Activated B cell treated with CpG ODN at 0.5 μM for 24 hours (primary cell): Measurements from ENCODE around the gene TMEM141. TPM values are rescaled to one million over a fixed set of nuclear protein-coding genes. Genes with fewer than 3 reads are reported as not detected.

ENCODE experiments used
- ATAC-seq: fragments of 200-7000 bp; cut with Tn5 transposase; one replicate; pipeline ENCODE4 v1.10.0; 2021; ENCODE audit warnings: low read depth, mild to moderate bottlenecking, moderate library complexity
- CTCF ChIA-PET: fragments of 350-600 bp; sonication (Branson Sonifier 250); formaldehyde crosslinking; loops from one replicate; lab custom pipeline; 2021; ENCODE audit warnings: antibody characterized with exemption; lab: Charles Lee
- POLR2A ChIA-PET: fragments of 350-600 bp; sonication (Branson Sonifier 250); formaldehyde crosslinking; loops from one replicate; lab custom pipeline; 2021; ENCODE audit warnings: antibody characterized with exemption; lab: Charles Lee
- DNase-seq: peaks from one replicate; pipeline ENCODE4 v3.0.0; 2022
- H3K27ac Mint-ChIP-seq: one replicate; pipeline ENCODE4 v1.8.0; 2020; ENCODE audit warnings: mixed read lengths
- H3K27me3 Mint-ChIP-seq: one replicate; pipeline ENCODE4 v1.8.0; 2021; ENCODE audit warnings: mixed read lengths
- H3K36me3 Mint-ChIP-seq: one replicate; pipeline ENCODE4 v1.8.0; 2021; ENCODE audit warnings: low read depth, mixed read lengths
- H3K4me1 Mint-ChIP-seq: one replicate; pipeline ENCODE4 v1.8.0; 2021; ENCODE audit warnings: mixed read lengths
- H3K4me3 Mint-ChIP-seq: one replicate; pipeline ENCODE4 v1.8.0; 2020; ENCODE audit warnings: mild to moderate bottlenecking, mixed read lengths
- H3K9me3 Mint-ChIP-seq: one replicate; pipeline ENCODE4 v1.8.0; 2020; ENCODE audit warnings: mixed read lengths
- intact Hi-C: fragments of 100-400 bp; cut with micrococcal nuclease; formaldehyde crosslinking; loops from one replicate; pipeline ENCODE4 v1.15.1; 2024
- total RNA-seq: library from RNA; stranded (reverse); gene quantifications from 2 replicates; pipeline ENCODE4 v1.2.3, GENCODE V29; 2022
- TF ChIP-seq, protein P1 (sequence below): fragments of 200-600 bp; IDR thresholded peaks from one replicate; pipeline ENCODE4 v1.8.0; 2022; ENCODE audit warnings: antibody characterized with exemption, mild to moderate bottlenecking

The TMEM141 gene
- total RNA-seq, 1 donor from 2014 or later: 34.9 TPM

GRCh38 chr9:136807281-136808074 lies 16.3 kb downstream of the TMEM141 start, which contains the start of gene RABL6:
Gene RABL6 (plus strand): TSS chr9:136807948. CDS start chr9:136808197, 249 bp downstream.
- peaks cover 22% of the 10 kb centered on the region for H3K36me3 Mint-ChIP-seq
- peaks cover 31% of the 10 kb centered on the region for H3K4me1 Mint-ChIP-seq
- H3K4me3 Mint-ChIP-seq: peak within 1 kb of the TSS; percentile 88
- no peaks in the 10 kb centered on the region for H3K27me3 Mint-ChIP-seq
- peak; percentile 87 for ATAC-seq
- ChIA-PET CTCF (interaction anchor here (4.0 kb wide), 1 partner anchor 35 kb away, joined by 17 read pairs; the partner anchor contains the start of gene AJM1), POLR2A (interaction anchor here (0.6 to 2.0 kb wide), 18 partner anchors 9 to 415 kb away, joined by 3 to 11 read pairs (median 4); partner anchors contain the start of genes AJM1, CCDC183, EDF1 and MAN1B1)
- H3K27ac Mint-ChIP-seq: peak within 1 kb of the TSS; percentile 87
- H3K9me3 Mint-ChIP-seq: no peaks in the 10 kb centered on the region
- TF ChIP-seq, protein P1, sequence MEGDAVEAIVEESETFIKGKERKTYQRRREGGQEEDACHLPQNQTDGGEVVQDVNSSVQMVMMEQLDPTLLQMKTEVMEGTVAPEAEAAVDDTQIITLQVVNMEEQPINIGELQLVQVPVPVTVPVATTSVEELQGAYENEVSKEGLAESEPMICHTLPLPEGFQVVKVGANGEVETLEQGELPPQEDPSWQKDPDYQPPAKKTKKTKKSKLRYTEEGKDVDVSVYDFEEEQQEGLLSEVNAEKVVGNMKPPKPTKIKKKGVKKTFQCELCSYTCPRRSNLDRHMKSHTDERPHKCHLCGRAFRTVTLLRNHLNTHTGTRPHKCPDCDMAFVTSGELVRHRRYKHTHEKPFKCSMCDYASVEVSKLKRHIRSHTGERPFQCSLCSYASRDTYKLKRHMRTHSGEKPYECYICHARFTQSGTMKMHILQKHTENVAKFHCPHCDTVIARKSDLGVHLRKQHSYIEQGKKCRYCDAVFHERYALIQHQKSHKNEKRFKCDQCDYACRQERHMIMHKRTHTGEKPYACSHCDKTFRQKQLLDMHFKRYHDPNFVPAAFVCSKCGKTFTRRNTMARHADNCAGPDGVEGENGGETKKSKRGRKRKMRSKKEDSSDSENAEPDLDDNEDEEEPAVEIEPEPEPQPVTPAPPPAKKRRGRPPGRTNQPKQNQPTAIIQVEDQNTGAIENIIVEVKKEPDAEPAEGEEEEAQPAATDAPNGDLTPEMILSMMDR: no peak
- peak; percentile 86 for DNase-seq
- intact Hi-C loops: loop anchor here (1.0 to 5.0 kb wide), 5 partner anchors 16 to 185 kb away; partner anchors contain the start of genes AJM1, PAXX, PHPT1 and TMEM141

- TF ChIP-seq, protein P1: no peak
- H3K27ac Mint-ChIP-seq: peak overlapping the region; percentile 35
- POLR2A ChIA-PET: interaction anchor here (0.6 to 2.0 kb wide), 14 partner anchors 8 to 415 kb away, joined by 3 to 11 read pairs (median 4); partner anchors contain the start of genes AJM1, CCDC183, EDF1 and MAN1B1
- DNase-seq (no peak), ATAC-seq (peak; percentile 29)
- peaks cover 29% of the 10 kb centered on the region for H3K36me3 Mint-ChIP-seq
- CTCF ChIA-PET: interaction anchor here (4.0 kb wide), 1 partner anchor 34 kb away, joined by 17 read pairs; the partner anchor contains the start of gene AJM1
- H3K4me1 Mint-ChIP-seq: peaks cover 35% of the 10 kb centered on the region
- intact Hi-C loops: loop anchor here (5.0 kb wide), 1 partner anchor 184 kb away; the partner anchor contains the start of gene PAXX
- peak overlapping the region; percentile 82 for H3K4me3 Mint-ChIP-seq
- H3K9me3 Mint-ChIP-seq: no peaks in the 10 kb centered on the region
- no peaks in the 10 kb centered on the region for H3K27me3 Mint-ChIP-seq
These were observed 17.1 kb downstream of the TMEM141 start for GRCh38 chr9:136808075-136808805.

DNA sequence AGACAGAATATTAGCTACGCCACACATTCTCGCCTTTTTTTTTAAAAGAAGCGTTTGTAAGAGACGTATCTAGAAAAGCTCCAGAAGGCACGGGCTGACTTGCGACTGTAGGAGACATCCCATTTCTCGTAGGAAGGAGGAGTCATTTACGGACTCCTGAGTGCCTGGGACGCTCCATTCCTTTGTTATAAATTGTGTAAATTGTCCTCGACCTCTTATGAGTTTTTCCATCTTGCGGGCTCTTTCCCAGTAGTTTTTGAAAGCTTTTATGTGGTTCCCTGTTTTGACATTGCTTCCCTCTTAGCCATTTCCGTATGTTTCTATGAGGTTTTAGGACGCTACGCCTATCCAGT lies 17.6 kb downstream of the TMEM141 start:
- ChIA-PET POLR2A (interaction anchor here (0.6 to 1.4 kb wide), 3 partner anchors 9 to 15 kb away, joined by 3 to 5 read pairs (median 5); no protein-coding TSS in a partner anchor), CTCF (interaction anchor here (4.0 kb wide), 1 partner anchor 34 kb away, joined by 17 read pairs; the partner anchor contains the start of gene AJM1)
- H3K4me1 Mint-ChIP-seq: peaks cover 35% of the 10 kb centered on the region

DNA sequence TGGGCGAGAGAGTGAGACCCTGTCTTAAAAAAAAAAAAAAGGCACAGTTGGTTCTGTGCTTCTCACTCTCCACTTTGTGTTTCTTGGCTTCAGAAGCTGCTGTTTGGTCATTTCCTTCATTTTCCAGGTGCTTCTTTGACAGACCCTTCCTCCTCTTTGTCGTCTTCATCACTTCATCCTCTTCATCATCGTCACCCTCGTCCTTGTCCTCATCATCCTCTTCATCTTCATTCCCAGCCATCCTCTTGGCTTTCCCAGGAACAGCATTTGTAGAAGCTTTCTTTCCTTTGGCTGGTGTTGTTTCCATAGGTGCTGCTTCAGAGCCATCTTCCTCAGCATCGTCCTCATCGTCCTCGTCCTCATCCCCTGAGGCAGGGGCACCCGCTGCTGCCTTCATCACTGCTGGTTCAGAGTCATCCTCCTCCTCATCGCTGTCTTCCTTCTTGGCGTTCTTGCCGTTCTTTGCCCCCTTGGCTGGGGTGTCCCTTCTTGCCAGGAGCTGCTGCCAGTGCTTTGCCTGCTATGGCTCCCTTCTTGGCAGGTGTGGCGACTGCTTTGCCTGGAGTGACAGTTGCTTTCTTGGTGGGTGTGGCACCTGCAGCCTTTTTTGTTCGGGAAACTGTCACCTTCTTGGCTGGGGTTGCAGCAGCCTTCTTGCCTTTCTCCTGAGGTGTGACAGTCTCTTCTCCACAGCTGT lies 23.7 kb downstream of the TMEM141 start:
- TF ChIP-seq, protein P1: no peak
- Mint-ChIP-seq H3K4me1 (peaks cover 25% of the 10 kb centered on the region), H3K4me3 (no peak overlapping the region), H3K27ac (no peak overlapping the region), H3K36me3 (peaks cover 39% of the 10 kb centered on the region), H3K9me3 (no peaks in the 10 kb centered on the region), H3K27me3 (no peaks in the 10 kb centered on the region)
- CTCF ChIA-PET: interaction anchor here (1.2 kb wide), 1 partner anchor 27 kb away, joined by 3 read pairs; the partner anchor contains the start of gene AJM1
- no peak for ATAC-seq
- intact Hi-C loops: no loop called here
- POLR2A ChIA-PET: interaction anchor here (0.6 kb wide), 1 partner anchor 305 kb away, joined by 3 read pairs; no protein-coding TSS in a partner anchor
- DNase-seq: no peak

More for the DNA sequence above, 17.6 kb downstream of the TMEM141 start:
- DNase-seq (no peak), ATAC-seq (no peak)
- Mint-ChIP-seq H3K4me3 (peak overlapping the region; percentile 82), H3K27me3 (no peaks in the 10 kb centered on the region), H3K36me3 (peaks cover 32% of the 10 kb centered on the region), H3K27ac (peak overlapping the region; percentile 35), H3K9me3 (no peaks in the 10 kb centered on the region)
- TF ChIP-seq, protein P1: no peak
- intact Hi-C loops: loop anchor here (5.0 kb wide), 1 partner anchor 184 kb away; the partner anchor contains the start of gene PAXX
